ENCODE measurements around the gene DPP6. TPM values are rescaled to one million over a fixed set of nuclear protein-coding genes. Genes with fewer than 3 reads are reported as not detected.

Gene DPP6
- total RNA-seq, 4 donors from 2014 or later: 0.38 TPM; not detected in 2

DNA sequence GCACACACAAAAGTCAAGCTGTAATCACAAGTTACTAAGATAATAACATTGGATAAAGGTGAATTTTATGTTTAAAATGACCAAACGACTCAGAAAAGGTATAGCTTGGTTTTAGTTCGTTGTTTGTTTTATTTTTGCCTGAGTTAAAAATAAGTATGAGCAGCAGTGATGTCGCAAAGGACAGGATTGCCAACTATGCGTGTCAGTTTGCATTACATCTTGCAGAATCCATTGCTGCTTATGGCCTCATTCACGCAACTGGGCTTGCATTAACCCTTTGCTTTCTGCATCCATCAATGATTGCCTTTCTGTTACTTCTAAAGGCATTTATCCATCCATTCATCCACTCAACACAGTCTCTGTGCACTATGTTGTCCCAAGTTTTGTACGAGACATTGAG lies 389.6 kb downstream of the DPP6 start:
- TF ChIP-seq, protein P1, sequence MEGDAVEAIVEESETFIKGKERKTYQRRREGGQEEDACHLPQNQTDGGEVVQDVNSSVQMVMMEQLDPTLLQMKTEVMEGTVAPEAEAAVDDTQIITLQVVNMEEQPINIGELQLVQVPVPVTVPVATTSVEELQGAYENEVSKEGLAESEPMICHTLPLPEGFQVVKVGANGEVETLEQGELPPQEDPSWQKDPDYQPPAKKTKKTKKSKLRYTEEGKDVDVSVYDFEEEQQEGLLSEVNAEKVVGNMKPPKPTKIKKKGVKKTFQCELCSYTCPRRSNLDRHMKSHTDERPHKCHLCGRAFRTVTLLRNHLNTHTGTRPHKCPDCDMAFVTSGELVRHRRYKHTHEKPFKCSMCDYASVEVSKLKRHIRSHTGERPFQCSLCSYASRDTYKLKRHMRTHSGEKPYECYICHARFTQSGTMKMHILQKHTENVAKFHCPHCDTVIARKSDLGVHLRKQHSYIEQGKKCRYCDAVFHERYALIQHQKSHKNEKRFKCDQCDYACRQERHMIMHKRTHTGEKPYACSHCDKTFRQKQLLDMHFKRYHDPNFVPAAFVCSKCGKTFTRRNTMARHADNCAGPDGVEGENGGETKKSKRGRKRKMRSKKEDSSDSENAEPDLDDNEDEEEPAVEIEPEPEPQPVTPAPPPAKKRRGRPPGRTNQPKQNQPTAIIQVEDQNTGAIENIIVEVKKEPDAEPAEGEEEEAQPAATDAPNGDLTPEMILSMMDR (IDR thresholded peaks at IDR 0.05): no peak
- TF ChIP-seq POLR2A (IDR thresholded peaks at IDR 0.05): no peak
- Histone ChIP-seq H3K36me3 (no peaks in the 10 kb centered on the region), H3K4me3 (no peak overlapping the region), H3K9me3 (peaks cover 0 to 21% (median 0%) of the 10 kb centered on the region in 3 donors), H3K4me1 (no peaks in the 10 kb centered on the region), H3K27ac (no peak overlapping the region), H3K27me3 (no peaks in the 10 kb centered on the region)
- DNase-seq: no peak
- 44 to 56% methylated on average over 6 of the region's 6 CpGs for WGBS, 2 donors
- intact Hi-C loops (cut with DNase I): no loop called here

DNA sequence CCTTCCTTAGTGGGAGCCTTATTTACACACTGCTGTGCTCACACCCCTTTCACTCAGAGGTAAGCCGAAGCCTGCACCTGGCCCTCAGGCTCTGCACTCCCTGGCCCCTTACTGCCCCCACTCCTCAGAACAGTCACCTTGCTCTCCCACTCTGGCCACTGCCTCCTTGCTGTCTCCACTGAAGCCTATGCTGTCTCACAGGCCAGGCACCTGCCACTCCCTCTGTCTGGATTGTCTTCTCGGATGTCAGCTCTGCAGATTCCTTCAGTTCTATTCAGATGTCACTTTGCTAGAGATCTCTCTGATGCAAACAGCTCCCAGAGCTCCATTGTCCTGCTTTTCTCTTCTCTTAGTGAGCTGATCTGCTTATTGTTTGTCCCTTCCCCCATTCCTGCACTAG lies 390.7 kb downstream of the DPP6 start:
- TF ChIP-seq POLR2A (IDR thresholded peaks at IDR 0.05): no peak
- TF ChIP-seq, protein P1 (IDR thresholded peaks at IDR 0.05): no peak
- H3K27me3 ChIP-seq: no peaks in the 10 kb centered on the region
- no peak overlapping the region for H3K27ac ChIP-seq
- H3K9me3 ChIP-seq: peaks cover 0 to 21% (median 0%) of the 10 kb centered on the region in 3 donors
- DNase-seq: no peak
- WGBS, 2 donors: 20 to 24% methylated on average over 2 of the region's 2 CpGs
- no peaks in the 10 kb centered on the region for H3K4me1 ChIP-seq
- H3K36me3 ChIP-seq: no peaks in the 10 kb centered on the region
- H3K4me3 ChIP-seq: no peak overlapping the region
- intact Hi-C loops (cut with DNase I): no loop called here

DNA sequence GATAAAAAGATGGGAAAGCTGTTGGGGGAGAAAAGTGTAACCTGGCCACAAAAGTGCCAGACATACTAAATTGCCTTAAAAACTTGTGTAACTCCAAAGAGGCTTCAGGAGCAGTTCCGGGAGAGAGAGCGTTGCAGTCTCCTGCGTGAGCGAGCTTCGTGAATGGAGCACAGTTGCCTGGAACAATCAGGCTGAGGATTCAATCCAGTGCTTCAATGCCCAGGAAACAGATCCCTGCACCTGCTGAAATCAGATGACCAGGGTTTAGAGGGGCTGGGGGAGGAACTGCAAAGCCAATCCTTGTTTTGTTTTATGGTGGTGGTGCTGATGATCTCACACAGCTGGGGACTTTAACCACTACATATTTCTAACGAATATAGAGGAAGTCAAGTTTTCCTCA lies 398.3 kb downstream of the DPP6 start:
- peaks cover 0 to 12% (median 0%) of the 10 kb centered on the region in 3 donors for H3K9me3 ChIP-seq
- no peak overlapping the region for H3K4me3 ChIP-seq
- 78 to 79% methylated on average over 6 of the region's 6 CpGs for WGBS, 2 donors
- no peak overlapping the region for H3K27ac ChIP-seq
- intact Hi-C loops (cut with DNase I): no loop called here
- no peaks in the 10 kb centered on the region for H3K36me3 ChIP-seq
- TF ChIP-seq POLR2A (IDR thresholded peaks at IDR 0.05): no peak
- TF ChIP-seq, protein P1 (IDR thresholded peaks at IDR 0.05): no peak
- no peaks in the 10 kb centered on the region for H3K27me3 ChIP-seq
- H3K4me1 ChIP-seq: no peaks in the 10 kb centered on the region
- DNase-seq: no peak

DNA sequence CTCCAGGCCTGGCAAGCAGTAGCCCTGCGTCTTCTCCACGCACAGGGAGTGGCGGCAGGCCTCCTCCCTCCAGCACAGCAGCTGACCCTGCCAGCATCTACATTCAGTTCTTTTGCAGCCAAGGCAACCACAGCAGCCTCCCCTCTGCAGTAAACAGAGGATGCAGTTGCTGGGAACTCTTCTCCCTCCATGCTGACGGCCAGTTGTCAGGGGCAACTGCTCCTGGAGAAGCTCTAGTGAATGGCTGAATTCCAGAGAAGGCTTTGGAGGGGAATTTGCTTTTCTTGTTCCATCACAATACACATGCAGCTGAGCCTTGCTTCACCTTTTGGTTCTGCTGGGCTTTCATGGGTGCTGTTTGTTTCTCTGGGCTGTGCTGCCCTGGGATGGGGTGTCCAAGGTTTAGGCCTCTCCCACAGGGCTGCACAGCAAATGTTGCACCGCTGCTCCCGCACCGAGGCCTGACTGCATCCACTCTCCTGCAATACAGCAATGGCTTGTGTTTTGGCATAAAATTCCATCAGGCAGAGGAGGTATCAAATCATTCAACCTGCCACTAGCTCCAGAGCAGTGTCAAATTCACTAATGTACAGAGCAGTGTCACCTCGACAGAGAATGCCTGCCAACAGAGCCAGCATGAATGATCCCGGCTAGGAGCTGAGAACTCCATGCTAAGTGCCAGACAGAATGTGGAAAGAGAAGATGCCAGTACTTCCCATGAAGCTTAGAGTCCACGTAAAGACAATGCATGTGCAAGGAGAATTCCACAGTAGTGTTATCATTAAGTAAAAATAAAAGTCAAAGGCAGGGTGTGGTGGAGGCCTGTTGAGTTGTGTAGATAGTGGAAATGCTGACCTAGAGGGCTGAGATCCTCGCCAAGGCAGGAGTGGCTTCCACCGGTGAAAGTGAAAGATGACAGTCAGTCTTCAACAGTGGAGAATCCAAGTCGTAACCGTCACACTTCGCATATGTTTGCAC lies 399.6 kb downstream of the DPP6 start:
- intact Hi-C loops (cut with DNase I): no loop called here
- DNase-seq: no peak
- no peak overlapping the region for H3K27ac ChIP-seq
- TF ChIP-seq, protein P1 (IDR thresholded peaks at IDR 0.05): no peak
- TF ChIP-seq POLR2A (IDR thresholded peaks at IDR 0.05): no peak
- WGBS, 2 donors: 70 to 74% methylated on average over 11 to 13 of the region's 15 CpGs
- H3K27me3 ChIP-seq: no peaks in the 10 kb centered on the region
- H3K4me3 ChIP-seq: no peak overlapping the region
- peaks cover 0 to 4% (median 0%) of the 10 kb centered on the region in 3 donors for H3K9me3 ChIP-seq
- H3K4me1 ChIP-seq: no peaks in the 10 kb centered on the region
- H3K36me3 ChIP-seq: no peaks in the 10 kb centered on the region

DNA sequence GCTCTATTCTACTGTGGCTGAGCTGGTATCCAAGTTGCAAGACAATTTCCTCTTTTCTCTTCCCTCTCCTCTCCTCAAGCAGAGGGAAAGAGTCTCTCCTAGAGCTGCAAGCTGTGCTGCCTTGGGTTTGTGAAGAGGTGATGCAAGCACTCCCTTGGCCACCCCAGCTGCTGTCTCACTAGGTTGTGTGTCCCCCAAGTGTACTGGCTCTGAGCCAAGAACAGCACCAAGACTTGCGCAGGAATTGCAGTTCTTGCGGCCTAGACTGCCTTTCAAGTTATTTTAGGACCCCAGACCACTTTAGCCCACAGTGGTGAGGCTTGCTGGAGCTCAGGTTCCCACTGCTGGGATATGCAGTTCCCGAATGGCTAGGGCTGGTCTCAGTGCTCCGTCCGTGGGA lies 411.6 kb downstream of the DPP6 start:
- no peak for DNase-seq
- WGBS, 2 donors: 93 to 94% methylated on average over 3 of the region's 5 CpGs

More for the DNA sequence above, 411.6 kb downstream of the DPP6 start:
- Histone ChIP-seq H3K27ac (no peak overlapping the region), H3K4me3 (no peak overlapping the region), H3K9me3 (peaks cover 0 to 19% (median 9%) of the 10 kb centered on the region in 3 donors), H3K4me1 (no peaks in the 10 kb centered on the region), H3K36me3 (no peaks in the 10 kb centered on the region), H3K27me3 (no peaks in the 10 kb centered on the region)
- no peak for TF ChIP-seq POLR2A (IDR thresholded peaks at IDR 0.05)
- TF ChIP-seq, protein P1 (IDR thresholded peaks at IDR 0.05): no peak
- intact Hi-C loops (cut with DNase I): no loop called here
